H9 (cell line): ENCODE results near the gene ARPIN. TPM values are rescaled to one million over a fixed set of nuclear protein-coding genes. Genes with fewer than 3 reads are reported as not detected.

Source experiments
- DNase-seq: peaks from one replicate; pipeline ENCODE4 v3.0.0-alpha.2; 2017
- H2AFZ ChIP-seq: one replicate; pipeline ENCODE4 v1.6.1; 2013; ENCODE audit warnings: mild to moderate bottlenecking, low read length, control low read depth, moderate library complexity
- H2AK5ac ChIP-seq: 2 replicates; pipeline ENCODE4 v1.6.1; 2013; ENCODE audit warnings: low read length, control low read depth, mixed read lengths; ENCODE audit not compliant: insufficient read length
- H2BK120ac ChIP-seq: one replicate; pipeline ENCODE4 v1.6.1; 2013; ENCODE audit warnings: low read depth, mild to moderate bottlenecking, low read length, control low read depth, inconsistent platforms; ENCODE audit not compliant: poor library complexity, severe bottlenecking
- H2BK12ac ChIP-seq: 2 replicates; pipeline ENCODE4 v1.6.1; 2013; ENCODE audit warnings: low read length, control low read depth, mixed read lengths, low read depth; ENCODE audit not compliant: insufficient read length
- H2BK15ac ChIP-seq: 2 replicates; pipeline ENCODE4 v1.6.1; 2013; ENCODE audit warnings: low read depth, low read length, control low read depth
- H2BK20ac ChIP-seq: one replicate; pipeline ENCODE4 v1.6.1; 2013; ENCODE audit warnings: low read depth, mild to moderate bottlenecking, low read length, control low read depth, inconsistent platforms; ENCODE audit not compliant: poor library complexity, severe bottlenecking
- H2BK5ac ChIP-seq: 2 replicates; pipeline ENCODE4 v1.6.1; 2013; ENCODE audit warnings: low read length, control low read depth, mixed read lengths; ENCODE audit not compliant: insufficient read length
- H3K14ac ChIP-seq: 2 replicates; pipeline ENCODE4 v1.6.1; 2013; ENCODE audit warnings: low read length, control low read depth; ENCODE audit not compliant: insufficient read depth
- H3K18ac ChIP-seq: 2 replicates; pipeline ENCODE4 v1.6.1; 2013; ENCODE audit warnings: low read depth, mild to moderate bottlenecking, mixed read lengths, low read length, control low read depth; ENCODE audit not compliant: insufficient read length
- H3K23ac ChIP-seq: 2 replicates; pipeline ENCODE4 v1.6.1; 2013; ENCODE audit warnings: low read length, control low read depth, mixed read lengths, low read depth; ENCODE audit not compliant: insufficient read length
- H3K23me2 ChIP-seq: 2 replicates; pipeline ENCODE4 v1.6.1; 2013; ENCODE audit warnings: low read depth, mild to moderate bottlenecking, mixed read lengths, low read length, control low read depth; ENCODE audit not compliant: insufficient read length, poor library complexity, severe bottlenecking
- H3K27ac ChIP-seq: 2 replicates; pipeline ENCODE4 v1.5.1; 2013; ENCODE audit warnings: low read length, control low read depth, mixed read lengths, low read depth; ENCODE audit not compliant: insufficient read length
- H3K27me3 ChIP-seq: 2 replicates; pipeline ENCODE4 v1.6.1; 2013; ENCODE audit warnings: low read length, control low read depth, inconsistent platforms; ENCODE audit not compliant: insufficient read depth
- H3K4ac ChIP-seq: 2 replicates; pipeline ENCODE4 v1.6.1; 2013; ENCODE audit warnings: low read depth, mild to moderate bottlenecking, control low read depth, inconsistent platforms, low read length, moderate library complexity
- H3K4me1 ChIP-seq: 2 replicates; pipeline ENCODE4 v1.6.1; 2013; ENCODE audit warnings: low read length, control low read depth, inconsistent platforms; ENCODE audit not compliant: insufficient read depth
- H3K4me2 ChIP-seq: 2 replicates; pipeline ENCODE4 v1.6.1; 2013; ENCODE audit warnings: low read length, control low read depth, mixed read lengths; ENCODE audit not compliant: insufficient read length, insufficient read depth
- H3K56ac ChIP-seq: 2 replicates; pipeline ENCODE4 v1.6.1; 2013; ENCODE audit warnings: low read depth, mild to moderate bottlenecking, mixed read lengths, low read length, control low read depth; ENCODE audit not compliant: insufficient read length
- H3K79me1 ChIP-seq: 2 replicates; pipeline ENCODE4 v1.6.1; 2013; ENCODE audit warnings: low read depth, mild to moderate bottlenecking, moderate library complexity, low read length, control low read depth, inconsistent platforms; ENCODE audit not compliant: insufficient read depth, poor library complexity, severe bottlenecking
- H3K79me2 ChIP-seq: 2 replicates; pipeline ENCODE4 v1.6.1; 2013; ENCODE audit warnings: low read length, control low read depth, inconsistent platforms; ENCODE audit not compliant: insufficient read depth
- H3K9ac ChIP-seq: 2 replicates; pipeline ENCODE4 v1.6.1; 2013; ENCODE audit warnings: low read length, control low read depth, mixed read lengths; ENCODE audit not compliant: insufficient read length; ENCODE audit errors: extremely low read depth
- H3K9me3 ChIP-seq: one replicate; pipeline ENCODE4 v1.6.1; 2013; ENCODE audit warnings: low read depth, low read length, inconsistent platforms; ENCODE audit not compliant: control insufficient read depth
- H3T11ph ChIP-seq: one replicate; pipeline ENCODE4 v1.6.1; 2013; ENCODE audit warnings: mild to moderate bottlenecking, low read length, control low read depth, inconsistent platforms
- H4K20me1 ChIP-seq: one replicate; pipeline ENCODE4 v1.6.1; 2013; ENCODE audit not compliant: control insufficient read depth, insufficient read length, insufficient read depth
- H4K5ac ChIP-seq: 2 replicates; pipeline ENCODE4 v1.6.1; 2013; ENCODE audit warnings: low read depth, mild to moderate bottlenecking, mixed read lengths, low read length, control low read depth; ENCODE audit not compliant: insufficient read length
- H4K8ac ChIP-seq: replicated peaks from 2 replicates; pipeline ENCODE4 v1.6.1; 2013; ENCODE audit warnings: low read length, control low read depth, mixed read lengths, low read depth; ENCODE audit not compliant: insufficient read length
- H4K91ac ChIP-seq: 2 replicates; pipeline ENCODE4 v1.6.1; 2013; ENCODE audit warnings: low read depth, mild to moderate bottlenecking, moderate library complexity, mixed read lengths, low read length, control low read depth; ENCODE audit not compliant: insufficient read length
- H3K27ac Mint-ChIP-seq, 3 experiments: 2 replicates in 2 of 3; 3 replicates in 1 of 3; pipeline ENCODE4 v1.8.0; 2020 to 2021; ENCODE audit warnings: mixed read lengths in 3 of 3, mild to moderate bottlenecking in 1 of 3, moderate library complexity in 1 of 3
- H3K27me3 Mint-ChIP-seq: 2 replicates; pipeline ENCODE4 v1.8.0; 2021; ENCODE audit warnings: low read depth, mild to moderate bottlenecking, moderate library complexity, mixed read lengths
- H3K36me3 Mint-ChIP-seq, 3 experiments: 2 replicates in 2 of 3; 3 replicates in 1 of 3; pipeline ENCODE4 v1.8.0; 2020 to 2021; ENCODE audit warnings: low read depth in 3 of 3, mixed read lengths in 3 of 3; ENCODE audit not compliant: insufficient read depth in 1 of 3
- H3K4me1 Mint-ChIP-seq, 2 experiments: 2 replicates each; pipeline ENCODE4 v1.8.0; 2020; ENCODE audit warnings: mixed read lengths in 2 of 2
- H3K4me3 Mint-ChIP-seq, 2 experiments: 2 replicates in 1 of 2; 3 replicates in 1 of 2; pipeline ENCODE4 v1.8.0; 2020 to 2021; ENCODE audit warnings: mild to moderate bottlenecking in 2 of 2, mixed read lengths in 2 of 2, moderate library complexity in 1 of 2
- H3K9me3 Mint-ChIP-seq, 2 experiments: 2 replicates in 1 of 2; 3 replicates in 1 of 2; pipeline ENCODE4 v1.8.0; 2020; ENCODE audit warnings: mild to moderate bottlenecking in 2 of 2, mixed read lengths in 2 of 2, moderate library complexity in 1 of 2
- WGBS: extraction: QIAGEN DNeasy Blood & Tissue Kit; methylation state at CpG from one replicate; pipeline ENCODE4 v1.1.7; 2013; ENCODE audit warnings: missing lambda C conversion rate, low lambda C conversion rate, mixed read lengths; ENCODE audit not compliant: insufficient read length; ENCODE audit errors: extremely low coverage; 5-methylcytosine and 5-hydroxymethylcytosine counted together
- total RNA-seq: library from RNA; stranded (reverse); gene quantifications from 2 replicates; pipeline ENCODE4 v1.2.1, GENCODE V29; 2021
- TF ChIP-seq, protein P1 (sequence below): fragments of 200-600 bp; sonication (generic); conservative IDR thresholded peaks from 3 replicates; pipeline ENCODE4 v1.8.0; 2021; ENCODE audit warnings: antibody characterized with exemption, mild to moderate bottlenecking

ARPIN gene
- total RNA-seq, 1 experiment from 2014 or later: 6.4 TPM

DNA sequence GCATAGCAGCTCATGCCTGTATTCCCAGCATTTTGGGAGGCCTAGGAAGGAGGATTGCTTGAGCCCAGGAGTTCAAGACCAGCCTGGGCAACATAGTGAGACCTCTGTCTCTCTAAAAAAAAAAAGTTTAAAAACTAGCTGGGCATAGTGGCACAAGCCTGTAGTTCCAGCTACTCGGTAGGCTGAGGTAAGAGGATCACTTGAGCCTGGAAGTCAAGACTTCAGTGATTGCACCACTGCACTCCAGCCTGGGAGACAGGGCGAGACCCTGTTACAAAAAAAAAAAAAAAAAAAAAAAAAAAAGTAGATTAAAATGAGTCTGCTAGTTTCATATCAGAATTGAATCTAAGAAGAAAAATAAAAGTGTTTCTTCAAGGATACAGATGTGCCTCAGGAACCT, 65.7 kb downstream of the ARPIN start:
- DNase-seq: no peak
- H2AK5ac ChIP-seq: no peak overlapping the region
- no peak overlapping the region for H3K56ac ChIP-seq
- H3T11ph ChIP-seq: no peak overlapping the region
- H3K9me3 ChIP-seq: no peaks in the 10 kb centered on the region
- no peak overlapping the region for H2BK12ac ChIP-seq
- WGBS: no CpG with 5 or more reads among the region's 2 CpGs
- no peak overlapping the region for H2BK20ac ChIP-seq
- no peak overlapping the region for H2BK120ac ChIP-seq
- H3K27me3 Mint-ChIP-seq: no peaks in the 10 kb centered on the region
- H3K36me3 Mint-ChIP-seq: peaks cover 5 to 39% (median 20%) of the 10 kb centered on the region in 3 experiments; a peak in 6 of 7 replicates
- H3K27me3 ChIP-seq: no peaks in the 10 kb centered on the region
- no peaks in the 10 kb centered on the region for H3K23me2 ChIP-seq
- no peak overlapping the region for H3K18ac ChIP-seq
- no peak overlapping the region for H4K5ac ChIP-seq
- no peak overlapping the region for H2BK5ac ChIP-seq
- H3K9me3 Mint-ChIP-seq: no peaks in the 10 kb centered on the region
- H3K27ac Mint-ChIP-seq: no peak overlapping the region
- H3K4ac ChIP-seq: no peak overlapping the region
- no peak overlapping the region for H4K8ac ChIP-seq
- no peaks in the 10 kb centered on the region for H4K20me1 ChIP-seq
- no peaks in the 10 kb centered on the region for H3K4me1 Mint-ChIP-seq
- TF ChIP-seq, protein P1, sequence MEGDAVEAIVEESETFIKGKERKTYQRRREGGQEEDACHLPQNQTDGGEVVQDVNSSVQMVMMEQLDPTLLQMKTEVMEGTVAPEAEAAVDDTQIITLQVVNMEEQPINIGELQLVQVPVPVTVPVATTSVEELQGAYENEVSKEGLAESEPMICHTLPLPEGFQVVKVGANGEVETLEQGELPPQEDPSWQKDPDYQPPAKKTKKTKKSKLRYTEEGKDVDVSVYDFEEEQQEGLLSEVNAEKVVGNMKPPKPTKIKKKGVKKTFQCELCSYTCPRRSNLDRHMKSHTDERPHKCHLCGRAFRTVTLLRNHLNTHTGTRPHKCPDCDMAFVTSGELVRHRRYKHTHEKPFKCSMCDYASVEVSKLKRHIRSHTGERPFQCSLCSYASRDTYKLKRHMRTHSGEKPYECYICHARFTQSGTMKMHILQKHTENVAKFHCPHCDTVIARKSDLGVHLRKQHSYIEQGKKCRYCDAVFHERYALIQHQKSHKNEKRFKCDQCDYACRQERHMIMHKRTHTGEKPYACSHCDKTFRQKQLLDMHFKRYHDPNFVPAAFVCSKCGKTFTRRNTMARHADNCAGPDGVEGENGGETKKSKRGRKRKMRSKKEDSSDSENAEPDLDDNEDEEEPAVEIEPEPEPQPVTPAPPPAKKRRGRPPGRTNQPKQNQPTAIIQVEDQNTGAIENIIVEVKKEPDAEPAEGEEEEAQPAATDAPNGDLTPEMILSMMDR: no peak
- no peak overlapping the region for H3K23ac ChIP-seq
- no peak overlapping the region for H2AFZ ChIP-seq
- H2BK15ac ChIP-seq: no peak overlapping the region
- H3K79me2 ChIP-seq: no peaks in the 10 kb centered on the region
- H4K91ac ChIP-seq: no peak overlapping the region
- no peaks in the 10 kb centered on the region for H3K4me1 ChIP-seq
- no peaks in the 10 kb centered on the region for H3K79me1 ChIP-seq
- H3K4me3 Mint-ChIP-seq: no peak overlapping the region
- H3K14ac ChIP-seq: no peak overlapping the region
- no peak overlapping the region for H3K9ac ChIP-seq
- H3K4me2 ChIP-seq: no peak overlapping the region
- H3K27ac ChIP-seq: no peak overlapping the region
